T follicular helper cell (primary cell): ENCODE results near the gene PHKA2.
"Not testable (repeated sequence)": the region's sequence is repeated elsewhere in the genome, so short reads cannot be mapped to it uniquely, and the experiment has no call there.

Source experiments
- DNase-seq: peaks from one replicate; pipeline ENCODE4 v3.0.0-alpha.2; 2020; ENCODE audit warnings: low read depth
- total RNA-seq, 2 experiments: gene quantifications; one replicate each; lab custom pipeline; 2026; lab: John Stamatoyannopoulos, UW

The PHKA2 gene, protein sequence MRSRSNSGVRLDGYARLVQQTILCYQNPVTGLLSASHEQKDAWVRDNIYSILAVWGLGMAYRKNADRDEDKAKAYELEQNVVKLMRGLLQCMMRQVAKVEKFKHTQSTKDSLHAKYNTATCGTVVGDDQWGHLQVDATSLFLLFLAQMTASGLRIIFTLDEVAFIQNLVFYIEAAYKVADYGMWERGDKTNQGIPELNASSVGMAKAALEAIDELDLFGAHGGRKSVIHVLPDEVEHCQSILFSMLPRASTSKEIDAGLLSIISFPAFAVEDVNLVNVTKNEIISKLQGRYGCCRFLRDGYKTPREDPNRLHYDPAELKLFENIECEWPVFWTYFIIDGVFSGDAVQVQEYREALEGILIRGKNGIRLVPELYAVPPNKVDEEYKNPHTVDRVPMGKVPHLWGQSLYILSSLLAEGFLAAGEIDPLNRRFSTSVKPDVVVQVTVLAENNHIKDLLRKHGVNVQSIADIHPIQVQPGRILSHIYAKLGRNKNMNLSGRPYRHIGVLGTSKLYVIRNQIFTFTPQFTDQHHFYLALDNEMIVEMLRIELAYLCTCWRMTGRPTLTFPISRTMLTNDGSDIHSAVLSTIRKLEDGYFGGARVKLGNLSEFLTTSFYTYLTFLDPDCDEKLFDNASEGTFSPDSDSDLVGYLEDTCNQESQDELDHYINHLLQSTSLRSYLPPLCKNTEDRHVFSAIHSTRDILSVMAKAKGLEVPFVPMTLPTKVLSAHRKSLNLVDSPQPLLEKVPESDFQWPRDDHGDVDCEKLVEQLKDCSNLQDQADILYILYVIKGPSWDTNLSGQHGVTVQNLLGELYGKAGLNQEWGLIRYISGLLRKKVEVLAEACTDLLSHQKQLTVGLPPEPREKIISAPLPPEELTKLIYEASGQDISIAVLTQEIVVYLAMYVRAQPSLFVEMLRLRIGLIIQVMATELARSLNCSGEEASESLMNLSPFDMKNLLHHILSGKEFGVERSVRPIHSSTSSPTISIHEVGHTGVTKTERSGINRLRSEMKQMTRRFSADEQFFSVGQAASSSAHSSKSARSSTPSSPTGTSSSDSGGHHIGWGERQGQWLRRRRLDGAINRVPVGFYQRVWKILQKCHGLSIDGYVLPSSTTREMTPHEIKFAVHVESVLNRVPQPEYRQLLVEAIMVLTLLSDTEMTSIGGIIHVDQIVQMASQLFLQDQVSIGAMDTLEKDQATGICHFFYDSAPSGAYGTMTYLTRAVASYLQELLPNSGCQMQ
- 31.5 to 58.4 reads per million in 2 experiments for total RNA-seq

DNA sequence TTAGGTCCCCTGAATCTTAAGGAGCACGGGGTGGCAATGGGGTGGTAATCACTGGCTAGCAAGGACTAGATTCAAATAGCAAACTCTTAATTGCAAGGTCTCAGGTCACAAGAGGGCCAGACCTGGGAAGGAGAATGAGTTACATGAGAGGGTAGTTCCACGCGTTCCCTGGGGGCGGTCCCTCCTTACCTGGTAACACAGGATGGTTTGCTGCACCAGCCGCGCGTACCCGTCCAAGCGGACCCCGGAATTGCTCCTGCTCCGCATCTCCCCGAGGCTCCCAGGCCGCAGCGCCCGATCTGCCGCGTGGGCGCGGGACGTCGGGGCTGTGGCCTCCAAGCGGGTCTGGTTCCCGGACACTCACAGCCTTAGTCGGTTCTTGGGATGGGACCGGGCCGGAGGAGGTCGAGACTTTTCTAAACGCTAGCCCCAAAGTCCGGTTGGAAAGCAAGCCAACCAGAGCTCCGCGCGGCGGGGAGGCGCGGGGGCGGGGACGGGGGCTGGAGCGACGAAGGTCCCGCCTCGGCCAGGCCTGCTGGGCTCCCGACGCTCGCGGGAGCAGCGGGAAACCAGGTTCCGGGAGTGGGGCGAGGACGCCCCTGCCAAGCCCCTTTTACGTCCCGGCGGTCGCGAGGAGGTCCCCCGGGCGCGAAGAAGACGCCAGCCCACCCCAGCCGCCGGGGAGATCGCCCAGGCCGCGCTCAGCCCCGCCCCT, at the start of gene PHKA2:
PHKA2 (minus strand) TSS at position 449 of the 715 bp plus-strand sequence; CDS start at position 267, 182 bp downstream.
- DNase-seq, result peak; percentile 2

DNA sequence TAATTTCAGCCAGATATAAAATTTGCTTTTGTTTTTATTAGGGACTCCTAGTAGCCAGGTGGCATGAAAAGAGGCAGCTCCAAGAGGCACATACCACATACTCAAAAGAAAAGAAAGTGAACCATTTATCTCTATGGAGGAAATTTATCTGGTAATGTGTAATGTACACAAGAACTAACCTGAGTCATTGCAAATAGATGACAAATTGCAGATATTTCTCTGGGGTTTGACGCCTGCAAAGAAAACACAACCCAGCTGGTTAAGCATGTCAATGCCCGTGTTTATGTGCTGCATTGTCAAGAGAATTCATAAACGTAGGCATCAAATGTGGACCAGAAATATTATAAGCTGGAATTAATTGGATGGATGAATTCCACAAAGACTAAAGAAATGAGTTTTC, 46.9 kb upstream of the PHKA2 start:
- DNase-seq, result no peak

DNA sequence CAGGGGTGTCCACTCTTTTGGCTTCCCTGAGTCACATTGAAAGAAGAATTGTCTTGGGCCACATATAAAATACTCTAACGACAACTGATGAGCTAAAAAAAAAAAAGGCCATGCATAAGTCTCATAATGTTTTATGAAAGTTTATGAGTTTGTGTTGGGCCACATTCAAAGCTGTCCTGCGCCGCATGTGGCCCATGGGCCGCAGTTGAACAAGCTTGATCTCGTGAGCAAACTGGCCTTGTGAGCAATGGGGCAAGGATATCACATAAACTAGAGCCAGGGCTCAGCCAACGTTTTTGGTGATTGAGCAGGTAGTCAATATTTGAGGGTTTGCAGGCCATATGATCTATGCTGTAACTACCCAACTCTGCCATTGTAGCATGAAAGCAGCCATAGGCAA, 44.6 kb upstream of the PHKA2 start:
- no peak for DNase-seq

DNA sequence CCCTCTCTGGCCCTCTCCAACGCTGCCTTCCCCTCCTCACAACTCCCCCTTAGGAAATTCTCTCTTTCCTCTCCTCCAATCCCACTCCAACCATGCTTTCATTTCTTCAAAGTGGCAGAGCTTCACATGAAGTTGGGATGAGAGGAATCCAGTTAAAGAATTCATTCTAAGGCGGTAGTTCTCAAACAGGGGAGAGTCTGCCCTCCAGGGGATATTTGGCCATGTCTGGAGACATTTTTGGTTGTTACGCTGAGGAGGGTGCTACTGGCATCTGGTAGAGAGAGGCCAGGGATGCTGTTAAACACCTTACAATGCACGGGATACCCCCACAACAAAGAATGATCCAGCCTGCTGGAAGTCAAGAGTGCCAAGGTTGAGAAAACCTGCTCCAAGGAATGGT, 40.5 kb upstream of the PHKA2 start:
- DNase-seq, result no peak

DNA sequence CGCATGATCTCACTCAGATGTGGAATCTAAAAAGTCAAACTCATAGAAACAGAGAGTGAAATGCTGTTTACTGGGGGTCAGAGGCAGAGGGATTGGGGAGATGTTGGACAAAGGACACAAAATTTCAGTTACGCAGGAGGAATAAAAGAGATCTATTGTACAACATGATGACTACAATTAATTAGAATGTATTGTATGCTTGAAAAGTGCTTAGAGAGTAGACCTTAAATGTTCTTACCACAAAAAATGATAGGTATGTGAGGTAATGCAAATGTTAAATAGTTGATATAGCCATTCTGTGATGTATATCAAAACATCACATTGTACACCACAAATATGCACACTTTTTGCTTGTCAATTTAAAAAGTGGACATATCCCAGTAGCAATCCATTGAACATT, 36.1 kb upstream of the PHKA2 start:
- no peak for DNase-seq

DNA sequence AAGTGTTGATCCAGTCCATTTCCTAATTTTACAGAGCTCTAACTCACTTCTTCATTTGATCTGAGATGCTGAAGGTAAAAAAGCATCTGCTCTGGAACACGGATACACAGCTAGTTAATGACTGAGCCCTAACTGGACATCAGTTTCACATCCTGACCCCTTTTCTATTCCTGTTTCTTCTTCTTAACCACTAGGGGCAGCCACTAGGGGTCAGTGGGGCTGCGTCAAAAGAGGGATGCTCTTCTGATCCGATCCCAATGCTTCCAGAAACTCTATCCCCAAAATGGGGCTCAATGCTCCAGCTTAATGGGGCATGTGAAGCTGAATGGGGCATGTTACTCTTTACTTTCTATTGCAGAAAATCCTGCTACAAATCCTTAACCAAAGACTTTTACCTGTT, 33.4 kb upstream of the PHKA2 start:
- no peak for DNase-seq

DNA sequence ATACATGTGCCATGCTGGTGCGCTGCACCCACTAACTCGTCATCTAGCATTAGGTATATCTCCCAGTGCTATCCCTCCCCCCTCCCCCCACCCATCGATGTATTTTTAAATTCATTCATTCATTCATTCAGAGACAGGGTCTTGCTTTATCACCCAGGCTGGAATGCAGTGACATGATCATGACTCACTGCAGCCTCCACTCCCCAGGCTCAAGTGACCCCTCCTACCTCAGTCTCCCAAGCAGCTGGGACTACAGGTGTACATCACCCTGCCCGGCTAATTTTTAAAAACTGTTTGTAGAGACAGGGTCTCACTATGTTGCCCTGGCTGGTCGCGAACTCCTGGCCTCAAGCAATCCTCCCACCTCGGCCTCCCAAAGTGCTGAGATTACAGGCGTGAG, 32.7 kb upstream of the PHKA2 start:
- DNase-seq, result not testable (repeated sequence)

DNA sequence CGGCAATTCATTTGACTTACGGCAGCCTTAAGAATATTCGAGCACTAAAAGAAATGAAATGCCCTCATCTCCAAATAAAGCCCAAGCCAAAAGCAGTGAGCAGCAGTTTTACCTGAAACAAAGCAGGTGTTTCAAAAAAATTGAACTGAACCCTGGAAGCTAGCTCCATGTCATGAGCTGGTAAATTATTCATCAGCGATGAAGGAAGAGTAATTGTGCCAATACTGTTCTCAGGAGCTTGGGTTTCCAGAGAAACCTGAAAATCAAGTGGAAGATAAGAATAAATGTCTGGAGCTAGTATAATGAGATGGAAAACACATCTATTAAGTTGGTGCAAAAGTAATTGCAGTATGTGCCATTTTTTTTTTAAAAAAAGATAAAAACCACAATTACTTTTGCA, 24.0 kb upstream of the PHKA2 start:
- DNase-seq, result no peak

DNA sequence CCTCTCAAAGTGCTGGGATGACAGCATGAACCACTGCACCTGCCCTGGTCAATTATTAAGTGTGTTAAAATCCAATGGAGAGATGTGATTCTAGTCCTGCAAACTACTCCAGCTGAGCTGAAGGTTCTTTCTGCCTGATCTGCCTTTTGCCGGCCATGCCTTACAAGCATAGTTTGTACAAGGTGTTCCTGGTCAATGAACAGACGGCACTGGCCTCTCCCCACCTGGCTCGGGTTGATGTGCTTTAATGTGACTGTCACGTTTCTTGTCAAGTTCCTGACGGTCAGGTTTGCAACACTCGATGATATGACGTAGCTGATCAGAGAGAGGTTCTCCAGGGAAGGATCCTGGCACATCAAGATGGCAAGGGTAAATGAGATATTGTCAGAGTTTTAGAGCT, 23.1 kb upstream of the PHKA2 start:
- no peak for DNase-seq

DNA sequence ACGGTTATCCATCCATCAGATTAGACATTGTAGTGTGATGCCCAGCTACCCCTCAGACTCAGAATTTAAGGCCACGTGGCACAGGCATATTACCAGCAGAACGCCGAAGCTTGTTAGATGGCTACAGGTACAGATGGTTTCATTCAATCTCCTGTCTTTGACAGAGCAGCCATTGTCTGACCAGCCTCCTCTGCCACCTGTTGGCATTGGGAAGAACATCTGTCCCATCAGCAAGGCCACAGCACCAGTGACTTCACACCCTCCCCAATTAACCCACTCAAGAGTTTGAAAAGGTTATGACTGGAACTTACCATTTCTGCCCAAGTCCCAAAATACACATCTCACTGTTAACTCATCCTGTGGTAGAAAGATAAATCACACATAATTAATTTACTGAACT, 22.0 kb upstream of the PHKA2 start:
- DNase-seq, result no peak

DNA sequence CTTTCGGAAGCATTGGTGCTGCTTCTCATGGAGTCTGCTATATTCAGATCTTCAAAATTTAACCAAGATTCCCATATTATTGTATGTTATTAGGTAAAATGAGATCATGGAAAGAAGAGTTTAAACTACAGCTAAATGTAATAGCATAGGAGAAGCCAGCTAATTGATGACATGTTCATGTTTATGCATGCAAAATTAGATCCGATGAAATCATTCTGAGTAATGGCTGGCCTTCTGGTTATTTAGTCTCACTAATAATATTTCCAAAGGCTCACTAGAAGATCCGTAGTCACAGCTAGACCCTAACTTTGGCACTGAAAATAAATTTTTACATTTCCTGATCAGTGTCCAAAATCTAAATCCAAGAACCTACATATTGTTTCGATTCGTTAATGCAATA, 19.8 kb upstream of the PHKA2 start:
- DNase-seq, result no peak

DNA sequence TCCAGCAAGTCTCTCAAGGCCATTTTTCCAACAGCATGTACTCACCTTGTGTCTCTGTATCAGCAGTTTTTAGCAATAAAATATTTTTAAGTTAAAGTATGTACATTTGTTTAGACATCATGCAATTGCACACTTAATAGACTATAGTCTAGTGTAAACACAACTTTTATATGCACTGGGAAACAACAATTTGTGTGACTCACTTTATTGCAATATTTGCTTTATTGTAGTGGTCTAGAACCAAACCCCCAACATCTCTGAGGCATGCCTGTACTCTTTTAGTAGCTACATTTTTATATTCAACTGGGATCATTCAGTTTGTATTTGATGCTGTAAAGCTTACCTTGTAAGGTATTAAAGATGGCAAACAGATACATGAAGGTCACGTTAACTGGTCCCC, 14.7 kb upstream of the PHKA2 start:
- no peak for DNase-seq

DNA sequence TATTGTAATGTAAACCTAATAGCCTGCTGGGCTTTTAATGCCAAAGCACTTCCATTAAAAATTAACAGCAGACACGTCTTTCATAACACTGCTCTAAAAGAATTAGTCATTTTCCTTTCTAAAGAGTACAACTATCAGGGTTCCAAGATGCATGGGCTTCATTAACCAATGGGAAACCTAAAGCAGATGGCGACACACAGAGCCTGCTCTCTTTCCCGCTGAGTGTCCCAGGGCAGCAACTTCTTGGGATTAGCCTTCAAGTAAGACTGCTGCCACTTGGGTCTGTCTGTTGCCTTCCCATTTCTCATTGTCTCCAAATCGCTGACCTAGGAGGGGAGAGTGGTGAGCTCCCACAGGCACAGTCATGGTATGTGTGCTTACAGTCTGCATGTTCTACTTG, 14.0 kb upstream of the PHKA2 start:
- no peak for DNase-seq

DNA sequence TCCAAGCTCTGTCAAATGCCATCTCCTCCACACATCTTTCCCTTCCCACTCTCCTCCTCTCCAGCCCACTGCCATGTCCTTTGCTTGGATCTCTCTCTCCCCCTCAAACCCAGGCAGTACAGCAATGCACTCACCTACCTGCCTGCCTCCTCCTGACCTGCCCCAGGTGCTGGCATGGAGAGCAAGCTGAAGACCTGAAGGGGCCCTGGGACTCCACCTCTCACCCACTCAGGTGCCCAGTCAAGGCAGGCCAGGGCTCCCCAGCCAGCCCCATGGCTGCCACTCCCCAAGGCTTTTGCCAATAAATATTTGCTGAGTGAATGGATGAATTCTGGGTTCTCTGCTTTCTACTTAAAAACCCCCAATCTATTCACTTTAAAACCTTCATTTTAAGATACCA, 12.6 kb upstream of the PHKA2 start:
- no peak for DNase-seq

DNA sequence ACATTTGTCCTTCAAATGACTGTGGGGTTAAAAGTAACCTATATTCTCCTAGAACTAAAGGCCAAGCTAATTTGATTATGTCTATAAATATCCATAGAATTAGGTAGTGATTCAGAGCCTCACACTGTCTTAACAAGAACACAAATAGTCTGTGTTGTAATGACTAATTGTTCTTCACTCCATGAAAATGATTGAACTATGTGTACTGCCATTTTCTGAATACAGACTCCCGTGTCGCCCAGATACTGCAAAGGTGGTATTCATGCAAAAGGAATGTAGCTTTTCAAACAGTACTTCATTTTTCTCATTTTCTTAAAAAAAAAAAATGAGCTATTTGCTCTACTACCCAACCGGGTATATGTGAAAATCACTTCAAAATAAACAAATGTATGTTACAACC, 11.3 kb upstream of the PHKA2 start:
- DNase-seq, result no peak

DNA sequence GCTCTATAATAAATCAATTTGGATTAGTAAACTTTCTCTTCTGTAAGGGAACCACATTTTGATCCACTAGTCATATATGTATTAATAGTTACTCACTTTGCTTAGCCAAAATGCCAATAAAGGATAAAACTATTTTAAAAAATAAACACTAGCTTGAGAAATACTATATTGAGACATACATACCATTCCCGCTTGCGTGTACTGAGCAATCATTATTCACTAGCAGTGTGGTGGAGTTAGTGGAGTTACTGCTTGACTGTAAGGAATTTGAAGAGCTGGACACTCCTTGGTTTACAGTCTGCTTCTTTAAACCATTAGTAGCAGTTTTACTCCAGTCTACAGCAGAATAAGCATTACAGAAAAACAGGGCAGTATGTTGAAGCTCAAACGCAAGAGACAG, 10.8 kb upstream of the PHKA2 start:
- no peak for DNase-seq

DNA sequence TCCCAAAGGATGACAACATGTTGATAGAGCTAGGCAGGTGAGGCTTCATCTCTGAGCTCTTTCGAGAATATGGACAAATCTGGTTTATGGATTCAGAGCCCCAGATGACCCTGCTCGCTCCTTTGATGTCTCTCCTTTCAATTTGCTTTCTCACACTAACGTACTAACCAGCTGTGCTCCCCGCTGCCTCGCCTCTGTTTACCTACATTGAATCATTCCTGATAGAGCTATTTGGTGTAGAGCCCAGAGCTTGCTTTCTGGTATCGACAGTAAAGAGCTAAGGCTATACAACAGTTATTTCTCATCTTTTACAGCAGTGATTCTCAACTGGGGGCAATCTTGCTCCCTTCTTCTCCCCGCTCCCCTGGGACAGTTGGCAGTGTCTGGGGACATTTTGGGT, 8.9 kb upstream of the PHKA2 start:
- DNase-seq, result no peak

DNA sequence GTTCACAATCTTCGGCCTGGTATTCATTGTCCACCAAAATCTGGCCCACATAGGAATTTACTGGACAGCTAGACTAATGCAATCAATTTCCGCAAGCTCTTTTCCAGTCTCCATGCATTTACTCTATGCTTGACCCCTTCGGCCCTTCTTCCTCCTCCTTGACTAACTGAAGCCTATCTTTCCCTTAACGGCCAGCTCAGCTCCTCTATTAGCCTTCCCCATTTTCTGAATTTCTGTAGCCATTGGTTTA, 1.2 kb upstream of the PHKA2 start:
- DNase-seq, result no peak

DNA sequence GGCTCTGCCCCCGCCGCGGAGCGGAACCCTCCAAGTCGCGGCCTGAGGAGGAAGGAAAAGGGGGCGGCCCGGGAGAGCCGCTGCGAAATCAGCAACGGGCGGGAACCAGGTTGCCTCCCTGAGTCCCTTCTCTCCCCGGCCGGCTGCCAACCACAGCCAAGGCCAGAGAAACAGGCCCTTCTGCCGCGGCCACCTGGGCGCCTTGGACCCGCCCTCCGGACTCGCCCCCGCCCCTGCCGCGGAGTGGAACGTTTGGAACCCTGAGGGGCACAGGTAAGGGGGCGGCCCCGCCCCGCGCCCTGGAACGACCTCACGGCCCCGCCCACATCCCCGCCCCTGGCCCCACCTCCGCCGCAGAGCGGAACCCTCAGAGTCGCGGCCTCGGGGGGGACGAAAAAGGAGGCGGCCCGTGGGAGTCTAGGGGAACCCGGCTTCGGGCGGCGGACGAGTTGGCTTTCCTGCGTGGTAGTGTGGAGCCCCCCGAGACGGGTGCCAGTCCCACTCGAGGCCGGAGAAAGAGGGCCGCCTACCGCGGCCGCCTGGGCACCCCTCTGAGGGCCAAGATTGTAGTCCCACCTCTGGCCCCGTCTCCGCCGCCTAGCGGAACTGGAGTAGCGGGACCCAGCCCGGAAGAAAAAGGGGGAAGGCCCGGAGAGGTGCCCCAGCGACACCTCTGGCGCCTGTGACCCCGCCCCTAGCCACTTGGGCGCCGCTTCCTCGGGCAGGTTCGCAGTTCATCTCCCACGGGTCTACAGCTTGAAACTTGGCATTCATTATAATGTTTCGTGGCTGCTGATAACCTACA, 669 bp upstream of the PHKA2 start:
- peak; percentile 80 for DNase-seq

DNA sequence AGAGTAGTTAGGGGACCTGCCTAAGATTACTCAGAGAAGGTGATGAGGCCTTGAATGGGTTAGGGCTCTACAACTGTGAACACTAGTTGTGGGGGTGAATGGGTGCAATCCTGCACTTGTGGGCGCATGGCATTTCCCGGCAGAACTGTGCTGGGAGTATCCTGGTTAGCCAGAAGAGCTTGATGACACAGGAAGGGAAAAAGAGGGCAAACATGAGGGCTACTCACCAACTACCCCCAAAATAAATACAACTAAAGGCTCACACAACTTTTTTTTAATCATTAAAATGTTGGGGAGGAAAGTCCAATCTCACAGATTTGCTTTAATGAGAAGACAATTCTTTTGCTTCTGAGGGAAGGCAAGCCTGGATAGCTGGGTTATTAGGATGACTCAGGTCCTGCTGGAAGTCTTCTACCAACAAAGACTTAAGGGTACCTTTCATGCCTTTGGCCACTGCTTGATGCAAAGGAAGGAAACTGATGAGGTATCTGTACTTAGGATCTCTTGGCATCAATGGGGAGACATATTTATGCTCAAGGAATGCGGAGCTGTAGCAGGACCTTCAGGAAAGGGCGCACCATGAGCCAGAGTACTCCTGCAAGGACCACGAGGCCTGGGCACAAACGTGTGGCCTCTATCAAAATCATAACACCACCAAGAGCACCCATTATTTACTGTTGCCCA, 2.6 kb downstream of the PHKA2 start:
- DNase-seq, result no peak

DNA sequence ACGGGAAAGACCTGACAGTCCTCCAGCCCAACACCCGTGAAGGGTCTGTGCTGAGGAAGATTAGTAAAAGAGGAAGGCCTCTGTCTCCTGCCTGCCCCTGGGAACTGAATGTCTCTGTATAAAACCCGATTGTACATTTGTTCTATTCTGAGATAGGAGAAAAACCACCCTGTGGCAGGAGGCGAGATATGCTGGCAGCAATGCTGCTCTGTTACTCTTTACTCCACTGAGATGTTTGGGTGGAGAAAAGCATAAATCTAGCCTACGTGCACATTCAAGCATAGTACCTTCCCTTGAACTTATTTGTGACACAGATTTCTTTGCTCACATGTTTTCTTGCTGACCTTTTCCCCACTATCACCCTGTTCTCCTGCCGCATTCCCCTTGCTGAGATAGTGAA, 3.7 kb downstream of the PHKA2 start:
- not testable (repeated sequence) for DNase-seq
